Measurements from ENCODE around the gene ZNF467.

GRCh38 chr7:149771720-149772240 lies 1.6 kb downstream of the ZNF467 start:
- TF ChIP-seq ZBTB33 (IDR thresholded peaks at IDR 0.05; ENCODE audit: extremely low read depth, insufficient replicate concordance, low read length) (no peak), JUND (IDR thresholded peaks at IDR 0.05) (no peak), EZH2 (IDR thresholded peaks at IDR 0.05) (no peak), CTCF (IDR thresholded peaks at IDR 0.05 in 2 of 3, conservative IDR thresholded peaks at IDR 0.05 in 1 of 3; ENCODE audit: borderline replicate concordance in 1 of 3, insufficient read depth in 1 of 3, low read depth in 2 of 3, low read length in 2 of 3) (no peak), SIN3A (IDR thresholded peaks at IDR 0.05; ENCODE audit: low read depth) (no peak), POLR2A (IDR thresholded peaks at IDR 0.05; ENCODE audit: borderline replicate concordance, extremely low read depth, insufficient read depth, insufficient read length) (no peak), ZFX (IDR thresholded peaks at IDR 0.05) (no peak), CEBPB (IDR thresholded peaks at IDR 0.05; ENCODE audit: low read depth) (no peak), POLR2AphosphoS5 (IDR thresholded peaks at IDR 0.05; ENCODE audit: low read depth, low read length) (peak; percentile 79), FOSL1 (IDR thresholded peaks at IDR 0.05; ENCODE audit: low read depth) (no peak), RAD21 (IDR thresholded peaks at IDR 0.05; ENCODE audit: low read depth) (no peak)

Data from HCT116 (cell line).